VCaP (cell line): ENCODE measurements around the gene SYT8.

Experiments used
- H3K27ac ChIP-seq: fragments of 450-650 bp; 2 replicates; pipeline ENCODE4 v1.5.1; 2017
- CTCF ChIP-seq: fragments of 450-650 bp; conservative IDR thresholded peaks from 2 replicates; pipeline ENCODE4 v1.5.1; 2017; ENCODE audit warnings: mild to moderate bottlenecking, moderate library complexity

The SYT8 gene

GRCh38 chr11:1878137-1879031 lies 43.6 kb downstream of the SYT8 start:
- no peak overlapping the region for H3K27ac ChIP-seq
- no peak for TF ChIP-seq CTCF

- no peak for TF ChIP-seq CTCF
- H3K27ac ChIP-seq = no peak overlapping the region
Observed at GRCh38 chr11:1879342-1879940, 44.7 kb downstream of the SYT8 start.

- H3K27ac ChIP-seq = no peak overlapping the region
- TF ChIP-seq CTCF = no peak
Observed at GRCh38 chr11:1879941-1880720, 45.3 kb downstream of the SYT8 start.

- no peak for TF ChIP-seq CTCF
- H3K27ac ChIP-seq = no peak overlapping the region
Observed at GRCh38 chr11:1880746-1881441, 46.1 kb downstream of the SYT8 start.

- TF ChIP-seq CTCF = no peak
- H3K27ac ChIP-seq = no peak overlapping the region
Observed at GRCh38 chr11:1881442-1882264, 46.9 kb downstream of the SYT8 start.

GRCh38 chr11:1882265-1883238 lies 47.8 kb downstream of the SYT8 start:
- TF ChIP-seq CTCF = peak; percentile 95
- H3K27ac ChIP-seq = no peak overlapping the region
